H1 (cell line): Measurements from ENCODE around the gene GRID1. TPM values are rescaled to one million over a fixed set of nuclear protein-coding genes. Genes with fewer than 3 reads are reported as not detected.
A peak's percentile ranks its signal among the peaks of the same experiment; 100 is the strongest.

Experiments
- CTCF ChIA-PET: fragments of 300-600 bp; sonication (Branson Sonifier 250); formaldehyde crosslinking; loops from one replicate; lab custom pipeline; 2021; ENCODE audit not compliant: partially characterized antibody; lab: Charles Lee
- POLR2A ChIA-PET: fragments of 300-600 bp; sonication (Branson Sonifier 250); formaldehyde crosslinking; loops from one replicate; lab custom pipeline; 2021; ENCODE audit warnings: inconsistent platforms; ENCODE audit not compliant: partially characterized antibody; lab: Charles Lee
- DNase-seq, 2 experiments: peaks; one replicate each; pipeline versions ENCODE4 v3.0.0 to v3.0.0-alpha.2; 2010 to 2022; ENCODE audit warnings: low spot score in 2 of 2, low read depth in 1 of 2, mixed read lengths in 1 of 2
- FAIRE-seq: peaks from 2 replicates; lab custom pipeline; 2011; peaks lifted over from hg19 to GRCh38; lab: Jason Lieb, UNC
- H2AFZ ChIP-seq: 2 replicates; pipeline ENCODE4 v1.8.1; 2012; ENCODE audit warnings: low read length, inconsistent platforms
- H2AK5ac ChIP-seq: 2 replicates; pipeline ENCODE4 v1.6.1; 2013; ENCODE audit warnings: low read depth, low read length
- H2BK120ac ChIP-seq: replicated peaks from 2 replicates; pipeline ENCODE3; 2013; ENCODE audit warnings: low read depth, low read length, inconsistent platforms
- H2BK12ac ChIP-seq: 2 replicates; pipeline ENCODE4 v1.6.1; 2013; ENCODE audit warnings: low read depth, low read length
- H2BK15ac ChIP-seq: 2 replicates; pipeline ENCODE4 v1.6.1; 2013; ENCODE audit warnings: low read length
- H2BK20ac ChIP-seq: 2 replicates; pipeline ENCODE4 v1.6.1; 2013; ENCODE audit warnings: low read length
- H2BK5ac ChIP-seq: 2 replicates; pipeline ENCODE4 v1.6.1; 2013; ENCODE audit warnings: low read depth, low read length
- H3K14ac ChIP-seq: 2 replicates; pipeline ENCODE4 v1.6.1; 2013; ENCODE audit warnings: inconsistent platforms; ENCODE audit not compliant: insufficient read length
- H3K18ac ChIP-seq: 2 replicates; pipeline ENCODE4 v1.6.1; 2013; ENCODE audit warnings: low read length; ENCODE audit errors: extremely low read depth
- H3K23ac ChIP-seq: 2 replicates; pipeline ENCODE4 v1.6.1; 2013; ENCODE audit warnings: inconsistent platforms; ENCODE audit not compliant: insufficient read length
- H3K23me2 ChIP-seq: 2 replicates; pipeline ENCODE4 v1.6.1; 2013; ENCODE audit warnings: low read depth, low read length
- H3K27ac ChIP-seq: 2 replicates; pipeline ENCODE4 v1.6.1; 2011; ENCODE audit warnings: low read depth, low read length, inconsistent platforms
- H3K27me3 ChIP-seq, 4 experiments: replicated peaks in 1 of 4; 1 replicate in 1 of 4; 2 replicates in 3 of 4; pipeline versions ENCODE4 v1.6.1 to v1.8.1; 2011 to 2013; ENCODE audit warnings: low read length in 3 of 4, mild to moderate bottlenecking in 3 of 4, inconsistent platforms in 2 of 4, mixed read lengths in 2 of 4, moderate library complexity in 1 of 4; ENCODE audit not compliant: control insufficient read depth in 3 of 4, insufficient read depth in 3 of 4; ENCODE audit errors: extremely low read depth in 1 of 4
- H3K36me3 ChIP-seq, 4 experiments: 2 replicates each; pipeline versions ENCODE4 v1.6.1 to v1.8.1; 2011 to 2013; ENCODE audit warnings: mild to moderate bottlenecking in 4 of 4, low read length in 3 of 4, moderate library complexity in 2 of 4, control low read depth in 1 of 4, inconsistent platforms in 1 of 4; ENCODE audit not compliant: insufficient read depth in 4 of 4, control insufficient read depth in 2 of 4
- H3K4ac ChIP-seq: replicated peaks from 2 replicates; pipeline ENCODE3; 2013; ENCODE audit warnings: low read length, low read depth, mixed read lengths, inconsistent platforms; ENCODE audit not compliant: insufficient read length
- H3K4me1 ChIP-seq, 4 experiments: replicated peaks in 1 of 4; 1 replicate in 1 of 4; 2 replicates in 3 of 4; pipeline versions ENCODE4 v1.6.1 to v1.8.1; 2011 to 2013; ENCODE audit warnings: low read length in 3 of 4, inconsistent platforms in 2 of 4, mixed read lengths in 1 of 4; ENCODE audit not compliant: insufficient read depth in 4 of 4, control insufficient read depth in 3 of 4
- H3K4me2 ChIP-seq, 2 experiments: 2 replicates each; pipeline versions ENCODE4 v1.6.1 to v1.8.1; 2011 to 2013; ENCODE audit warnings: low read depth in 2 of 2, low read length in 2 of 2, control low read depth in 1 of 2, inconsistent platforms in 1 of 2, mild to moderate bottlenecking in 1 of 2; ENCODE audit not compliant: insufficient read depth in 1 of 2
- H3K4me3 ChIP-seq, 4 experiments: fragments of 200-600, 300-600 bp in 1 of 4; sonication (generic), shearing (Covaris generic), sonication (Bioruptor Twin) in 1 of 4; 2 replicates each; pipeline versions ENCODE4 v1.5.1 to v1.8.1; 2011 to 2016; ENCODE audit warnings: low read length in 4 of 4, low read depth in 3 of 4, control low read depth in 2 of 4, inconsistent platforms in 2 of 4, mild to moderate bottlenecking in 2 of 4, mixed read lengths in 1 of 4, moderate library complexity in 1 of 4; ENCODE audit not compliant: insufficient read depth in 2 of 4; ENCODE audit errors: extremely low read depth in 1 of 4
- H3K56ac ChIP-seq: replicated peaks from 2 replicates; pipeline ENCODE3; 2013; ENCODE audit warnings: low read depth, mild to moderate bottlenecking, mixed read lengths, low read length, inconsistent platforms; ENCODE audit not compliant: insufficient read length
- H3K79me1 ChIP-seq: 2 replicates; pipeline ENCODE4 v1.6.1; 2013; ENCODE audit warnings: low read depth, low read length, control low read depth
- H3K79me2 ChIP-seq, 2 experiments: 2 replicates each; pipeline versions ENCODE4 v1.6.1 to v1.8.1; 2012 to 2013; ENCODE audit warnings: low read length in 2 of 2, mild to moderate bottlenecking in 2 of 2, inconsistent platforms in 1 of 2; ENCODE audit not compliant: insufficient read depth in 2 of 2, control insufficient read depth in 1 of 2
- H3K9ac ChIP-seq, 4 experiments: replicated peaks in 1 of 4; 1 replicate in 1 of 4; 2 replicates in 3 of 4; pipeline versions ENCODE4 v1.6.1 to v1.8.1; 2011 to 2013; ENCODE audit warnings: low read depth in 3 of 4, low read length in 3 of 4, control low read depth in 2 of 4, mild to moderate bottlenecking in 2 of 4, moderate library complexity in 2 of 4, inconsistent platforms in 1 of 4; ENCODE audit errors: extremely low read depth in 1 of 4
- H3K9me3 ChIP-seq, 2 experiments: 2 replicates each; pipeline versions ENCODE4 v1.6.1 to v1.8.1; 2012 to 2013; ENCODE audit warnings: mild to moderate bottlenecking in 2 of 2, moderate library complexity in 2 of 2, control low read depth in 1 of 2, inconsistent platforms in 1 of 2, low read depth in 1 of 2, low read length in 1 of 2, mixed read lengths in 1 of 2; ENCODE audit not compliant: insufficient read depth in 2 of 2
- H4K20me1 ChIP-seq, 2 experiments: replicated peaks in 1 of 2; 2 replicates each; pipeline versions ENCODE3 to v1.8.1; 2011 to 2013; ENCODE audit warnings: inconsistent platforms in 2 of 2, low read length in 2 of 2, mild to moderate bottlenecking in 1 of 2; ENCODE audit not compliant: insufficient read depth in 2 of 2, control insufficient read depth in 1 of 2
- H4K5ac ChIP-seq: 2 replicates; pipeline ENCODE4 v1.6.1; 2013; ENCODE audit warnings: low read length, low read depth, mixed read lengths, inconsistent platforms; ENCODE audit not compliant: insufficient read length
- H4K8ac ChIP-seq: 2 replicates; pipeline ENCODE4 v1.8.0; 2013; ENCODE audit warnings: mild to moderate bottlenecking, moderate library complexity, low read length, inconsistent platforms; ENCODE audit not compliant: insufficient read depth; ENCODE audit errors: extremely low read depth
- H4K91ac ChIP-seq: replicated peaks from 2 replicates; pipeline ENCODE3; 2013; ENCODE audit warnings: low read length, mixed read lengths, inconsistent platforms; ENCODE audit not compliant: insufficient read length
- BRCA1 ChIP-seq: IDR thresholded peaks from 2 replicates; pipeline ENCODE4 v1.6.1; 2012; ENCODE audit warnings: low read depth, low read length, improper control_type of control experiment
- CHD2 ChIP-seq: IDR thresholded peaks from 2 replicates; pipeline ENCODE4 v1.6.1; 2012; ENCODE audit warnings: low read length, improper control_type of control experiment
- HDAC2 ChIP-seq, 2 experiments: fragments of 300-600 bp in 1 of 2; sonication (generic) in 1 of 2; IDR thresholded peaks; 2 replicates each; pipeline ENCODE4 v1.6.1; 2011 to 2012; ENCODE audit warnings: low read depth in 2 of 2, low read length in 2 of 2, mild to moderate bottlenecking in 2 of 2, moderate library complexity in 2 of 2, borderline replicate concordance in 1 of 2, inconsistent platforms in 1 of 2
- RXRA ChIP-seq: IDR thresholded peaks from 2 replicates; pipeline ENCODE4 v1.6.1; 2011; ENCODE audit warnings: low read depth, mild to moderate bottlenecking, low read length, moderate library complexity; ENCODE audit not compliant: insufficient read depth
- WGBS, 2 experiments: shearing (Covaris generic) in 1 of 2; methylation state at CpG; one replicate each; pipeline versions ENCODE4 v1.1.6 to v1.1.7; 2013 to 2015; ENCODE audit warnings: low lambda C conversion rate in 2 of 2, mixed read lengths in 2 of 2, inconsistent platforms in 1 of 2, low coverage in 1 of 2, missing lambda C conversion rate in 1 of 2; ENCODE audit not compliant: insufficient replicate concordance in 2 of 2, insufficient coverage in 1 of 2, insufficient read length in 1 of 2; ENCODE audit errors: extremely low coverage in 1 of 2, missing lambda C conversion rate in 1 of 2; 5-methylcytosine and 5-hydroxymethylcytosine counted together
- polyA plus RNA-seq, 7 experiments: library from polyadenylated mRNA; depleted of rRNA in 3 of 7; stranded (reverse) in 5 of 7; unstranded in 2 of 7; fragments of >200 nt in 5 of 7; fragments of 200-250 nt in 2 of 7; gene quantifications; 1 replicate in 5 of 7; 2 replicates in 1 of 7; 4 replicates in 1 of 7; pipeline versions ENCODE4 v1.2.1 to v1.2.3, GENCODE V29; 2011 to 2013; ENCODE audit warnings: missing spikeins in 2 of 7, mixed read lengths in 2 of 7
- total RNA-seq: library from RNA; stranded (reverse); fragmentation: NEBNext Ultra II Directional; extraction: Animal tissue kit (Norgen Biotek cat#: 25700); gene quantifications from 2 replicates; pipeline ENCODE4 v1.2.1, GENCODE V29; 2021

The GRID1 gene
- total and polyA plus RNA-seq, 2 of the 8 experiments (the other 6 are each of a cell fraction or from before 2014, with no cell fraction given): 0.22 to 0.30 TPM

DNA sequence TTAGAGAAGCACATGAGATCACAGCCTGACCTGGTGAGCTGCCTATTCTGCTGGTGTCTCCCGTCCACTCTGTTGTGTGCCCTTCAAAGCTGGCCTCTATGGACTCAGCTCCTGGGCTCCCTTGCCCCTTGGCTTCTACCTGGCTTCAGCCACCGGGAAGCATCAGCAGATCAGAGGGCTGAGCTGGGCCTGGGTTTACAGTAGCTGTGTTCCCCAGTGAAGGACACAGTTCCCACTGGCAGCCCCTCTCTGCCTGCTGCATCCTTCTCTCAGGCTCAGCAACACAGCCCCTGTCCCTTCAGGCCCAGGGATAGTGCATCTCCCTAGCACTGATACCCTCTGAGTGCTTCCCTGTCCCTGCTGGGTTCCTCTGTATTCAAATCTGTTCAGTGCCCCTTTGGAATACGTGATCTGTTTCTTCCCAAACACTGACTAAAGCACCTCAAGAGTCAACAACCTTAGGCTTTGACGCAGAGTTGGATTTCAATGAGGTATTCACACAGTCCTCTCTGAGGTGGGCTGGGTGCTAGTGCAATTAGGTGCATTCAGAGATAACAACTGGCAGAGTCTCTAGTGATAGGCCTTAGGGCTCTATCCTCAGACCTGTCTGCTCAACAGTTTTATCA is 109.8 kb downstream of the GRID1 start:
- Histone ChIP-seq H2AK5ac (no peak overlapping the region), H2BK120ac (no peak overlapping the region), H3K23ac (no peak overlapping the region), H3K36me3 (no peaks in the 10 kb centered on the region), H3K4ac (no peak overlapping the region), H3K27ac (no peak overlapping the region), H4K91ac (no peak overlapping the region), H3K56ac (no peak overlapping the region), H3K23me2 (no peaks in the 10 kb centered on the region), H2BK12ac (no peak overlapping the region), H3K18ac (no peak overlapping the region), H2AFZ (no peak overlapping the region), H2BK20ac (no peak overlapping the region), H2BK5ac (no peak overlapping the region), H2BK15ac (no peak overlapping the region), H3K14ac (no peak overlapping the region), H3K4me3 (no peak overlapping the region), H3K4me1 (peaks cover 0 to 6% (median 5%) of the 10 kb centered on the region in 4 experiments; a peak in 4 of 7 replicates), H3K79me1 (no peaks in the 10 kb centered on the region), H4K20me1 (no peaks in the 10 kb centered on the region), H3K79me2 (no peaks in the 10 kb centered on the region), H4K5ac (no peak overlapping the region), H3K27me3 (no peaks in the 10 kb centered on the region; a peak in 1 of 7 replicates), H3K9me3 (no peaks in the 10 kb centered on the region), H4K8ac (no peak overlapping the region), H3K4me2 (no peak overlapping the region), H3K9ac (no peak overlapping the region)
- no peak for FAIRE-seq
- POLR2A ChIA-PET: interaction anchor here (1.4 kb wide), 1 partner anchor 13 kb away, joined by 4 read pairs; no protein-coding TSS in a partner anchor
- CTCF ChIA-PET: interaction anchor here (0.6 to 15.7 kb wide), 9 partner anchors 11 to 500 kb away, joined by 3 to 137 read pairs (median 3); no protein-coding TSS in a partner anchor
- 91% methylated on average over 4 of the region's 4 CpGs; no CpG with 5 or more reads in 1 of the 2 experiments for WGBS, 2 experiments
- DNase-seq: peak in 1 of 2 experiments; percentile 22
- TF ChIP-seq CHD2 (no peak), BRCA1 (no peak), RXRA (no peak), HDAC2 (IDR thresholded peaks at IDR 0.05; ENCODE audit: borderline replicate concordance in 1 of 2, low read depth in 2 of 2, low read length in 2 of 2) (no peak)
